Caco-2 (cell line): ENCODE results near the gene DDRGK1. TPM values are rescaled to one million over a fixed set of nuclear protein-coding genes. Genes with fewer than 3 reads are reported as not detected.

Source experiments
- BruUV-seq: library from RNA; stranded (reverse); fragments of 400-500 nt; replicated peaks from 2 replicates; lab custom pipeline; 2021; lab: Mats Ljungman, UMichigan
- CTCF ChIA-PET: fragments of 300-600 bp; sonication (Branson Sonifier 250); formaldehyde crosslinking; loops from one replicate; lab custom pipeline; 2022; ENCODE audit warnings: antibody characterized with exemption; lab: Charles Lee
- POLR2A ChIA-PET: fragments of 300-600 bp; sonication (Branson Sonifier 250); formaldehyde crosslinking; loops from one replicate; lab custom pipeline; 2022; ENCODE audit warnings: antibody characterized with exemption; lab: Charles Lee
- DNase-seq, 2 experiments: peaks; one replicate each; pipeline versions ENCODE4 v3.0.0 to v3.0.0-alpha.2; 2020 to 2022
- H3K27me3 ChIP-seq: replicated peaks from 2 replicates; pipeline ENCODE4 v1.6.0; 2011; ENCODE audit warnings: low read length; ENCODE audit not compliant: control insufficient read depth, insufficient read depth
- H3K36me3 ChIP-seq: 2 replicates; pipeline ENCODE4 v1.5.1; 2011; ENCODE audit warnings: low read length; ENCODE audit not compliant: control insufficient read depth, insufficient read depth
- H3K4me1 ChIP-seq: fragments of 250-450 bp; sonication (Bioruptor Pico); 2 replicates; pipeline ENCODE4 v1.5.1; 2020; ENCODE audit warnings: mild to moderate bottlenecking
- H3K4me3 ChIP-seq: 2 replicates; pipeline ENCODE4 v1.5.1; 2011; ENCODE audit warnings: low read depth, mild to moderate bottlenecking, control low read depth, low read length
- H3K9me3 ChIP-seq: fragments of 250-450 bp; sonication (Bioruptor Pico); 2 replicates; pipeline ENCODE4 v1.5.1; 2020; ENCODE audit warnings: mild to moderate bottlenecking, moderate library complexity
- H3K27ac Mint-ChIP-seq: one replicate; pipeline ENCODE4 v1.8.0; 2022; ENCODE audit warnings: mixed read lengths; ENCODE audit not compliant: unreplicated experiment
- H3K27me3 Mint-ChIP-seq: one replicate; pipeline ENCODE4 v1.8.0; 2022; ENCODE audit warnings: mixed read lengths; ENCODE audit not compliant: insufficient read depth, unreplicated experiment
- H3K36me3 Mint-ChIP-seq: one replicate; pipeline ENCODE4 v1.8.0; 2022; ENCODE audit warnings: mild to moderate bottlenecking, mixed read lengths; ENCODE audit not compliant: insufficient read depth, unreplicated experiment
- H3K4me1 Mint-ChIP-seq: one replicate; pipeline ENCODE4 v1.8.0; 2022; ENCODE audit warnings: low read depth, mixed read lengths; ENCODE audit not compliant: unreplicated experiment
- H3K4me3 Mint-ChIP-seq: one replicate; pipeline ENCODE4 v1.8.0; 2022; ENCODE audit warnings: mild to moderate bottlenecking, moderate library complexity, mixed read lengths; ENCODE audit not compliant: unreplicated experiment
- H3K9me3 Mint-ChIP-seq: one replicate; pipeline ENCODE4 v1.8.0; 2022; ENCODE audit warnings: mixed read lengths; ENCODE audit not compliant: unreplicated experiment
- intact Hi-C: fragments of 100-400 bp; cut with micrococcal nuclease; formaldehyde crosslinking; loops from one replicate; pipeline ENCODE4 v1.10.0; 2022; ENCODE audit not compliant: unreplicated experiment
- total RNA-seq: library from RNA; stranded (reverse); gene quantifications from 2 replicates; pipeline ENCODE4 v1.2.3, GENCODE V29; 2022
- TF ChIP-seq, protein P1 (sequence below), 2 experiments: fragments of 200-600 bp in 1 of 2; IDR thresholded peaks; 1 replicate in 1 of 2; 2 replicates in 1 of 2; pipeline versions ENCODE4 v1.5.1 to v1.8.0; 2011 to 2022; ENCODE audit warnings: antibody characterized with exemption in 1 of 2, control low read depth in 1 of 2, inconsistent platforms in 1 of 2, low read depth in 1 of 2, low read length in 1 of 2, mild to moderate bottlenecking in 1 of 2, moderate library complexity in 1 of 2; ENCODE audit not compliant: insufficient read depth in 1 of 2, severe bottlenecking in 1 of 2, unreplicated experiment in 1 of 2

Gene DDRGK1
- total RNA-seq, 1 experiment from 2014 or later: 84.8 TPM

DNA sequence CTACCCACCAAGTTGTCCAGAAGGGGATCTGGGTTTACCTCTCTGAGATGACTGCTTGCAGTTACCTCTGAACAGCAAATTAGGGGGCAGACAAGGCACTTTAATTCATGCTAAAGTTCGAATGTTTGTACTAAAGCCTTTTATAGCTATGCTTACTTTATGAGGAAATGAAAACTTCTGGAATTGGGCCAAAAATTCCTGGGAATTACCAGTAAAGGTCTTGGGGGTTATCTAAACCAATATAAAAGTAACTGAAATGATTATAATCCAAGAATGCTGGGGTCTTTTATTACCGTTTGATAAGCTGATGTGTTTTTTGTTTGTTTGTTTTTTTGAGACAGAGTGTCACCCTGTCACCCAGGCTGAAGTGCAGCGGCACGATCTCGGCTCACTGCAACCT lies 23.2 kb downstream of the DDRGK1 start:
- H3K36me3 ChIP-seq: no peaks in the 10 kb centered on the region; the same call in 1 of the 2 replicates
- no peaks in the 10 kb centered on the region for H3K4me1 ChIP-seq
- DNase-seq: no peak
- H3K27me3 ChIP-seq: no peaks in the 10 kb centered on the region
- BruUV-seq: no TSS peak
- no peaks in the 10 kb centered on the region for H3K9me3 ChIP-seq
- H3K27me3 Mint-ChIP-seq: no peaks in the 10 kb centered on the region
- H3K27ac Mint-ChIP-seq: no peak overlapping the region
- H3K4me3 ChIP-seq: no peak overlapping the region
- TF ChIP-seq, protein P1, sequence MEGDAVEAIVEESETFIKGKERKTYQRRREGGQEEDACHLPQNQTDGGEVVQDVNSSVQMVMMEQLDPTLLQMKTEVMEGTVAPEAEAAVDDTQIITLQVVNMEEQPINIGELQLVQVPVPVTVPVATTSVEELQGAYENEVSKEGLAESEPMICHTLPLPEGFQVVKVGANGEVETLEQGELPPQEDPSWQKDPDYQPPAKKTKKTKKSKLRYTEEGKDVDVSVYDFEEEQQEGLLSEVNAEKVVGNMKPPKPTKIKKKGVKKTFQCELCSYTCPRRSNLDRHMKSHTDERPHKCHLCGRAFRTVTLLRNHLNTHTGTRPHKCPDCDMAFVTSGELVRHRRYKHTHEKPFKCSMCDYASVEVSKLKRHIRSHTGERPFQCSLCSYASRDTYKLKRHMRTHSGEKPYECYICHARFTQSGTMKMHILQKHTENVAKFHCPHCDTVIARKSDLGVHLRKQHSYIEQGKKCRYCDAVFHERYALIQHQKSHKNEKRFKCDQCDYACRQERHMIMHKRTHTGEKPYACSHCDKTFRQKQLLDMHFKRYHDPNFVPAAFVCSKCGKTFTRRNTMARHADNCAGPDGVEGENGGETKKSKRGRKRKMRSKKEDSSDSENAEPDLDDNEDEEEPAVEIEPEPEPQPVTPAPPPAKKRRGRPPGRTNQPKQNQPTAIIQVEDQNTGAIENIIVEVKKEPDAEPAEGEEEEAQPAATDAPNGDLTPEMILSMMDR (IDR thresholded peaks at IDR 0.05; ENCODE audit: insufficient read depth in 1 of 2, low read depth in 1 of 2, low read length in 1 of 2, severe bottlenecking in 1 of 2, unreplicated experiment in 1 of 2): no peak
- ChIA-PET CTCF (interaction anchor here (0.6 kb wide), 1 partner anchor 166 kb away, joined by 3 read pairs; no protein-coding TSS in a partner anchor), POLR2A (no interaction called here)
- intact Hi-C loops: no loop called here
- no peaks in the 10 kb centered on the region for H3K4me1 Mint-ChIP-seq
- no peak overlapping the region for H3K4me3 Mint-ChIP-seq
- H3K36me3 Mint-ChIP-seq: no peaks in the 10 kb centered on the region
- no peaks in the 10 kb centered on the region for H3K9me3 Mint-ChIP-seq

DNA sequence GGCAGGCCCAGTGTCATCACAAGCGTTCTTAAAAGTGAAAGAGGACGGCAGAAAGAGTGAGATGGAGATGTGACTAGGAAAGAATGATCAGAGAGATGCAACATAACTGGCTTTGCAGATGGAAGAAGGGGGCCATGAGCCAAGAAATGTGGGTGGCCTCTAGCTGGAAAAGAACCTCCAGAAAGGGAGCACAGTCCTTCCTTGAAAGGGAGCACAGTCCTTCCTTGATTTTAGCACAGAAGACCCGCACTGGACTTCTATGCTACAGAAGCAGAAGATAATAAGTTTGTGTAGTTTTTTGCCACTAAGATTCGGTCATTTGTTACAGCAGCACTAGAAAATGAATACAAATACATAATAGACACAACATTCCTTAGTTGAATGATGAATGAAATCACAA lies 24.2 kb downstream of the DDRGK1 start:
- Mint-ChIP-seq H3K9me3 (no peaks in the 10 kb centered on the region), H3K4me3 (no peak overlapping the region), H3K36me3 (no peaks in the 10 kb centered on the region), H3K4me1 (peaks cover 5% of the 10 kb centered on the region), H3K27me3 (no peaks in the 10 kb centered on the region), H3K27ac (no peak overlapping the region)
- Histone ChIP-seq H3K27me3 (no peaks in the 10 kb centered on the region), H3K4me3 (no peak overlapping the region), H3K4me1 (peaks cover 2% of the 10 kb centered on the region; the same call in 1 of the 2 replicates), H3K36me3 (no peaks in the 10 kb centered on the region; the same call in 1 of the 2 replicates), H3K9me3 (no peaks in the 10 kb centered on the region)
- CTCF ChIA-PET: interaction anchor here (0.6 kb wide), 1 partner anchor 68 kb away, joined by 3 read pairs; no protein-coding TSS in a partner anchor
- TF ChIP-seq, protein P1 (IDR thresholded peaks at IDR 0.05; ENCODE audit: insufficient read depth in 1 of 2, low read depth in 1 of 2, low read length in 1 of 2, severe bottlenecking in 1 of 2, unreplicated experiment in 1 of 2): no peak
- BruUV-seq: no TSS peak
- no peak for DNase-seq
- intact Hi-C loops: no loop called here
- POLR2A ChIA-PET: no interaction called here

DNA sequence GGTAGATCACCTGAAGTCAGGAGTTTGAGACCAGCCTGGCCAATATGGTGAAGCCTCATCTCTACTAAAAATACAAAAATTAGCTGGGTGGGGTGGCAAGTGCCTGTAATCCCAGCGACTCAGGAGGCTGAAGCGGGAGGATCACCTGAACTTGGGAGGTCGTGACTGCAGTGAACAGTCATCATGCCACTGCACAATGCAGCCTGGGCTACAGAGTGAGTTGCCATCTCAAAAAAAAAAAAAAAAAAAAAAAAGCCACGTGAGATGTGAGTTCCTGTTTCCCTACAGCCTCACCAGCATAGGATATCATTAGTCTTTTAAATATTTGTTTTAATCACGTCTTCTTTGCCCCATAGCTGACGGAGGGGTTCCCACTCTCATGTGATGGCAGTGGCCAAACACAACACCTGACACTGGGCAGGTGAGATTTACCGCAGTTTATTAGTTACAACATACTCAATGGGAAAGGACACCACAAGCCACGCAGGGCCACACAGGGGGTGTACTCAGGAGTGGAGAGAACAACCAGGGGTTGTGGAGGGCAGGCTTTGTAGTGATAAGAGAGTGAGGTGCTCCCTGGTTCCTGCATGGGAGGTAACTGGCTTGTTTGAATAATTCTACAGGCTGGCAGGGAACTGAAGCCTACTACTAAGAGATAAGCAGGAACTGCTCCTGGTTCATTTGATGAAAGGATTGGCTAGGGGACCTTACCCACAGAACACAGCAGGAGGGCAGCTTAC lies 26.6 kb downstream of the DDRGK1 start:
- no peak overlapping the region for H3K27ac Mint-ChIP-seq
- H3K36me3 Mint-ChIP-seq: peaks cover 12% of the 10 kb centered on the region
- no peaks in the 10 kb centered on the region for H3K9me3 ChIP-seq
- no peaks in the 10 kb centered on the region; the same call in 1 of the 2 replicates for H3K36me3 ChIP-seq
- TF ChIP-seq, protein P1 (IDR thresholded peaks at IDR 0.05; ENCODE audit: insufficient read depth in 1 of 2, low read depth in 1 of 2, low read length in 1 of 2, severe bottlenecking in 1 of 2, unreplicated experiment in 1 of 2): no peak
- ChIA-PET CTCF (no interaction called here), POLR2A (no interaction called here)
- intact Hi-C loops: no loop called here
- H3K27me3 ChIP-seq: no peaks in the 10 kb centered on the region
- no peak overlapping the region for H3K4me3 Mint-ChIP-seq
- H3K4me1 ChIP-seq: peaks cover 6% of the 10 kb centered on the region; the same call in 1 of the 2 replicates
- DNase-seq: no peak
- no peaks in the 10 kb centered on the region for H3K27me3 Mint-ChIP-seq
- no peak overlapping the region for H3K4me3 ChIP-seq
- H3K9me3 Mint-ChIP-seq: no peaks in the 10 kb centered on the region
- peaks cover 15% of the 10 kb centered on the region for H3K4me1 Mint-ChIP-seq
- no TSS peak for BruUV-seq
